GM12878 (cell line): ENCODE data around the gene MMP10. TPM values are rescaled to one million over a fixed set of nuclear protein-coding genes. Genes with fewer than 3 reads are reported as not detected.

ENCODE experiments used
- ATAC-seq: fragments of 200-7000 bp; cut with Tn5 transposase; 3 replicates; pipeline ENCODE4 v1.9.1; 2020; ENCODE audit warnings: mild to moderate bottlenecking, moderate library complexity
- BruUV-seq: library from RNA; stranded (reverse); fragments of 400-500 nt; replicated peaks from 2 replicates; lab custom pipeline; 2021; lab: Mats Ljungman, UMichigan
- CTCF ChIA-PET: fragments of 300-600 bp; sonication (Branson Sonifier 250); formaldehyde crosslinking; extraction: SDS; loops from one replicate; lab custom pipeline; 2021; ENCODE audit warnings: inconsistent platforms; lab: Yijun Ruan, JAX
- POLR2A ChIA-PET: fragments of 350-600 bp; formaldehyde crosslinking; extraction: SDS; loops from one replicate; lab custom pipeline; 2021; ENCODE audit warnings: inconsistent platforms; lab: Charles Lee
- RAD21 ChIA-PET: fragments of 300-600 bp; sonication (Branson Sonifier 250); formaldehyde crosslinking; loops from one replicate; lab custom pipeline; 2023; ENCODE audit warnings: antibody characterized with exemption; ENCODE audit not compliant: unreplicated experiment; lab: Charles Lee
- SMC1A ChIA-PET: fragments of 300-600 bp; sonication (Branson Sonifier 250); formaldehyde crosslinking; loops from one replicate; lab custom pipeline; 2023; ENCODE audit not compliant: unreplicated experiment, uncharacterized antibody; lab: Charles Lee
- DNase-seq: peaks from one replicate; pipeline ENCODE4 v3.0.0-alpha.2; 2011; ENCODE audit warnings: low read depth, low spot score
- FAIRE-seq: peaks from 3 replicates; lab custom pipeline; 2011; peaks lifted over from hg19 to GRCh38; lab: Jason Lieb, UNC
- H2AFZ ChIP-seq: 2 replicates; pipeline ENCODE4 v1.6.0; 2011; ENCODE audit warnings: low read depth, low read length, control low read depth; ENCODE audit not compliant: control insufficient read depth
- H3K27ac ChIP-seq: 2 replicates; pipeline ENCODE4 v1.5.1; 2011; ENCODE audit warnings: control low read depth; ENCODE audit not compliant: control insufficient read depth, insufficient read depth
- H3K27me3 ChIP-seq, 2 experiments: replicated peaks in 1 of 2; 2 replicates each; pipeline versions ENCODE4 v1.6.0 to v1.6.1; 2011; ENCODE audit warnings: low read length in 1 of 2; ENCODE audit not compliant: control insufficient read depth in 2 of 2, insufficient read depth in 2 of 2
- H3K36me3 ChIP-seq, 2 experiments: 2 replicates each; pipeline ENCODE4 v1.5.1; 2011; ENCODE audit warnings: low read length in 1 of 2; ENCODE audit not compliant: control insufficient read depth in 2 of 2, insufficient read depth in 2 of 2
- H3K4me1 ChIP-seq: 2 replicates; pipeline ENCODE4 v1.6.1; 2011; ENCODE audit warnings: mild to moderate bottlenecking, low read length, moderate library complexity, mixed read lengths; ENCODE audit not compliant: control insufficient read depth, insufficient read depth
- H3K4me2 ChIP-seq: 2 replicates; pipeline ENCODE4 v1.6.0; 2011; ENCODE audit warnings: control low read depth; ENCODE audit not compliant: control insufficient read depth, insufficient read depth
- H3K4me3 ChIP-seq: fragments of 200-600 bp; sonication (generic); 2 replicates; pipeline ENCODE4 v1.5.1; 2016
- H3K79me2 ChIP-seq: 2 replicates; pipeline ENCODE4 v1.6.0; 2011; ENCODE audit warnings: low read length; ENCODE audit not compliant: control insufficient read depth, insufficient read depth
- H3K9ac ChIP-seq: 2 replicates; pipeline ENCODE4 v1.8.0; 2011; ENCODE audit warnings: low read length, control low read depth, mixed read lengths; ENCODE audit not compliant: control insufficient read depth, insufficient read depth
- H3K9me3 ChIP-seq: replicated peaks from 3 replicates; pipeline ENCODE4 v1.5.1; 2011; ENCODE audit warnings: mild to moderate bottlenecking, low read length; ENCODE audit not compliant: control insufficient read depth, insufficient read depth
- H4K20me1 ChIP-seq: 2 replicates; pipeline ENCODE4 v1.6.0; 2011; ENCODE audit not compliant: control insufficient read depth, insufficient read depth
- BCL11A ChIP-seq: IDR thresholded peaks from 2 replicates; pipeline ENCODE4 v1.6.1; 2011; ENCODE audit warnings: low read depth, low read length
- HSF1 ChIP-seq: fragments of 150-350 bp; IDR thresholded peaks from 2 replicates; pipeline ENCODE4 v1.6.1; 2014; ENCODE audit warnings: mild to moderate bottlenecking, low read depth, low read length
- RB1 ChIP-seq: fragments of 450-650 bp; formaldehyde crosslinking; IDR thresholded peaks from 2 replicates; pipeline ENCODE4 v1.6.1; 2017; ENCODE audit warnings: mild to moderate bottlenecking, borderline replicate concordance
- SPI1 ChIP-seq: IDR thresholded peaks from 2 replicates; pipeline ENCODE4 v1.6.1; 2011; ENCODE audit warnings: low read depth, mild to moderate bottlenecking, low read length, moderate library complexity, borderline replicate concordance; ENCODE audit not compliant: insufficient read depth
- WGBS: methylation state at CpG from one replicate; pipeline ENCODE4 v1.1.6; 2016; ENCODE audit warnings: low lambda C conversion rate; ENCODE audit not compliant: insufficient replicate concordance, insufficient coverage; ENCODE audit errors: missing lambda C conversion rate; 5-methylcytosine and 5-hydroxymethylcytosine counted together
- in situ Hi-C: fragments of 300-500 bp; cut with MboI; formaldehyde crosslinking; loops from 9 replicates; pipeline ENCODE4 v1.14.3; 2018; ENCODE audit warnings: mixed read lengths
- intact Hi-C: fragments of 100-400 bp; cut with micrococcal nuclease; formaldehyde crosslinking; loops from one replicate; pipeline ENCODE4 v1.14.2; 2022; ENCODE audit not compliant: unreplicated experiment
- polyA plus RNA-seq, 11 experiments: library from polyadenylated mRNA; depleted of rRNA in 4 of 11; unstranded in 6 of 11; stranded (reverse) in 5 of 11; fragments of >200 nt; fragmentation: Nextera tagmentation in 4 of 11; fragmentation: Illumina TruSeq in 1 of 11; extraction: Ambion mirVana in 4 of 11; extraction: Trizol in 1 of 11; gene quantifications; 1 replicate in 1 of 11; 2 replicates in 10 of 11; pipeline versions ENCODE4 v1.2.1 to v1.2.3, GENCODE V29; 2011 to 2016; ENCODE audit warnings: inconsistent platforms in 2 of 11, missing spikeins in 2 of 11, low read depth in 1 of 11
- total RNA-seq, 4 experiments: library from RNA; depleted of rRNA in 3 of 4; stranded (reverse); fragments of >200 nt in 3 of 4; fragmentation: Illumina TruSeq in 1 of 4; extraction: Trizol in 1 of 4; gene quantifications; 2 replicates each; pipeline versions ENCODE4 v1.2.1 to v1.2.3, GENCODE V29; 2013 to 2021

Gene MMP10
- total and polyA plus RNA-seq, 10 of the 15 experiments (the other 5 are each of a cell fraction or from before 2014, with no cell fraction given): not detected

- 3% methylated on average over 2 of the region's 2 CpGs for WGBS
- POLR2A ChIA-PET: no interaction called here
- Histone ChIP-seq H3K4me1 (no peaks in the 10 kb centered on the region), H3K9ac (no peak within 1 kb of the TSS), H3K27me3 (no peaks in the 10 kb centered on the region; a peak in 1 of 4 replicates), H3K27ac (no peak within 1 kb of the TSS), H3K79me2 (no peaks in the 10 kb centered on the region), H3K4me2 (no peak within 1 kb of the TSS), H2AFZ (no peak within 1 kb of the TSS), H3K36me3 (no peaks in the 10 kb centered on the region), H3K9me3 (no peaks in the 10 kb centered on the region), H3K4me3 (no peak within 1 kb of the TSS), H4K20me1 (no peaks in the 10 kb centered on the region)
- in situ Hi-C loops (no loop called here), intact Hi-C loops (no loop called here)
- SMC1A ChIA-PET: interaction anchor here (1.0 kb wide), 1 partner anchor 10 kb away, joined by 3 read pairs; no protein-coding TSS in a partner anchor
- BruUV-seq: no TSS peak
- CTCF ChIA-PET: no interaction called here
- FAIRE-seq: no peak
- TF ChIP-seq BCL11A: no peak
- no peak for TF ChIP-seq RB1
- RAD21 ChIA-PET: no interaction called here
- no peak for ATAC-seq
- DNase-seq: no peak
Observed at GRCh38 chr11:102724904-102725500, 55.4 kb downstream of the MMP10 start, which contains the start of gene MMP8. Gene MMP8, minus strand, starts transcription at chr11:102724954. Its CDS starts 99 bp downstream, at chr11:102724855.

GRCh38 chr11:102722821-102723220 lies 57.6 kb downstream of the MMP10 start:
- FAIRE-seq (no peak), ATAC-seq (no peak)
- RAD21 ChIA-PET: no interaction called here

More at GRCh38 chr11:102722821-102723220, 57.6 kb downstream of the MMP10 start:
- H3K4me2 ChIP-seq: no peak overlapping the region
- no peak overlapping the region for H3K9ac ChIP-seq
- in situ Hi-C loops: no loop called here
- TF ChIP-seq HSF1 (no peak), SPI1 (peak; percentile 60)
- TF ChIP-seq, all 136 proteins: peak for 1
- no peak for DNase-seq
- no peaks in the 10 kb centered on the region for H4K20me1 ChIP-seq
- no peaks in the 10 kb centered on the region for H3K79me2 ChIP-seq
- intact Hi-C loops: no loop called here
- no TSS peak for BruUV-seq
- CTCF ChIA-PET: no interaction called here
- H3K9me3 ChIP-seq: no peaks in the 10 kb centered on the region
- no peak overlapping the region for H3K27ac ChIP-seq
- SMC1A ChIA-PET: no interaction called here
- H3K4me3 ChIP-seq: no peak overlapping the region
- no peaks in the 10 kb centered on the region; a peak in 1 of 4 replicates for H3K27me3 ChIP-seq
- H3K4me1 ChIP-seq: no peaks in the 10 kb centered on the region
- POLR2A ChIA-PET: no interaction called here
- no peaks in the 10 kb centered on the region for H3K36me3 ChIP-seq
- no peak overlapping the region for H2AFZ ChIP-seq

Other genes with a start within 250 kb of the MMP10 start
Only the 7 nearest of the 8 such genes appear.
- gene MMP20, start 155.3 kb downstream of the MMP10 start, total RNA-seq (2014; rRNA removed): 0.05 and 0.11 TPM in 2 replicates
- 0.14 and 0.36 TPM in 2 replicates for gene MMP20, start 155.3 kb downstream of the MMP10 start, total RNA-seq (2014; rRNA removed; fragmentation: Illumina TruSeq; extraction: Trizol)
- 0.13 and 0.18 TPM in 2 replicates for gene MMP20, start 155.3 kb downstream of the MMP10 start, total RNA-seq (2021)
- gene MMP20, start 155.3 kb downstream of the MMP10 start, polyA plus RNA-seq (2011; rRNA removed): 0.57 and 2.6 TPM in 2 replicates
- 0.11 and 0.19 TPM in 2 replicates for gene MMP20, start 155.3 kb downstream of the MMP10 start, polyA plus RNA-seq (2014; fragmentation: Illumina TruSeq; extraction: Trizol)
- gene MMP20, start 155.3 kb downstream of the MMP10 start, polyA plus RNA-seq (2014; fragmentation: Nextera tagmentation; extraction: Ambion mirVana): under 1 TPM; 0.10 to 0.11 TPM
- 0.11 and 0.24 TPM in 2 replicates for gene MMP20, start 155.3 kb downstream of the MMP10 start, polyA plus RNA-seq (2014; rRNA removed)
- gene MMP20, start 155.3 kb downstream of the MMP10 start, polyA plus RNA-seq (2016; fragmentation: Nextera tagmentation; extraction: Ambion mirVana): not detected
- not detected in 2 replicates for gene MMP27, start 74.9 kb downstream of the MMP10 start, total RNA-seq (2014; rRNA removed)
- gene MMP27, start 74.9 kb downstream of the MMP10 start, total RNA-seq (2014; rRNA removed; fragmentation: Illumina TruSeq; extraction: Trizol): not detected in 2 replicates
- not detected in 2 replicates for gene MMP27, start 74.9 kb downstream of the MMP10 start, total RNA-seq (2021)
- not detected in 2 replicates for gene MMP27, start 74.9 kb downstream of the MMP10 start, polyA plus RNA-seq (2011; rRNA removed)
- not detected in 2 replicates for gene MMP27, start 74.9 kb downstream of the MMP10 start, polyA plus RNA-seq (2014; fragmentation: Illumina TruSeq; extraction: Trizol)
- gene MMP27, start 74.9 kb downstream of the MMP10 start, polyA plus RNA-seq (2014; fragmentation: Nextera tagmentation; extraction: Ambion mirVana): not detected
- gene MMP27, start 74.9 kb downstream of the MMP10 start, polyA plus RNA-seq (2014; rRNA removed): not detected in 2 replicates
- not detected for gene MMP27, start 74.9 kb downstream of the MMP10 start, polyA plus RNA-seq (2016; fragmentation: Nextera tagmentation; extraction: Ambion mirVana)
- gene MMP8, start 55.7 kb downstream of the MMP10 start, total RNA-seq (2014; rRNA removed): not detected in 2 replicates
- not detected in 2 replicates for gene MMP8, start 55.7 kb downstream of the MMP10 start, total RNA-seq (2014; rRNA removed; fragmentation: Illumina TruSeq; extraction: Trizol)
- not detected in 2 replicates for gene MMP8, start 55.7 kb downstream of the MMP10 start, total RNA-seq (2021)
- gene MMP8, start 55.7 kb downstream of the MMP10 start, polyA plus RNA-seq (2011; rRNA removed): 0.01 TPM in 1 of 2 replicates, not detected in the other
- gene MMP8, start 55.7 kb downstream of the MMP10 start, polyA plus RNA-seq (2014; fragmentation: Illumina TruSeq; extraction: Trizol): not detected in 2 replicates
- gene MMP8, start 55.7 kb downstream of the MMP10 start, polyA plus RNA-seq (2014; fragmentation: Nextera tagmentation; extraction: Ambion mirVana): not detected
- not detected in 2 replicates for gene MMP8, start 55.7 kb downstream of the MMP10 start, polyA plus RNA-seq (2014; rRNA removed)
- not detected for gene MMP8, start 55.7 kb downstream of the MMP10 start, polyA plus RNA-seq (2016; fragmentation: Nextera tagmentation; extraction: Ambion mirVana)
- gene MMP1, start 17.5 kb upstream of the MMP10 start, total RNA-seq (2014; rRNA removed): not detected in 2 replicates
- not detected in 2 replicates for gene MMP1, start 17.5 kb upstream of the MMP10 start, total RNA-seq (2014; rRNA removed; fragmentation: Illumina TruSeq; extraction: Trizol)
- gene MMP1, start 17.5 kb upstream of the MMP10 start, total RNA-seq (2021): not detected in 2 replicates
- not detected in 2 replicates for gene MMP1, start 17.5 kb upstream of the MMP10 start, polyA plus RNA-seq (2011; rRNA removed)
- gene MMP1, start 17.5 kb upstream of the MMP10 start, polyA plus RNA-seq (2014; fragmentation: Illumina TruSeq; extraction: Trizol): not detected in 2 replicates
- not detected for gene MMP1, start 17.5 kb upstream of the MMP10 start, polyA plus RNA-seq (2014; fragmentation: Nextera tagmentation; extraction: Ambion mirVana)
- gene MMP1, start 17.5 kb upstream of the MMP10 start, polyA plus RNA-seq (2014; rRNA removed): not detected in 2 replicates
- gene MMP1, start 17.5 kb upstream of the MMP10 start, polyA plus RNA-seq (2016; fragmentation: Nextera tagmentation; extraction: Ambion mirVana): not detected
- not detected in 2 replicates for gene MMP3, start 63.0 kb upstream of the MMP10 start, total RNA-seq (2014; rRNA removed)
- gene MMP3, start 63.0 kb upstream of the MMP10 start, total RNA-seq (2014; rRNA removed; fragmentation: Illumina TruSeq; extraction: Trizol): not detected in 2 replicates
- gene MMP3, start 63.0 kb upstream of the MMP10 start, total RNA-seq (2021): not detected in 2 replicates
- gene MMP3, start 63.0 kb upstream of the MMP10 start, polyA plus RNA-seq (2011; rRNA removed): 1.2 and 2.3 TPM in 2 replicates
- gene MMP3, start 63.0 kb upstream of the MMP10 start, polyA plus RNA-seq (2014; fragmentation: Illumina TruSeq; extraction: Trizol): not detected in 2 replicates
- gene MMP3, start 63.0 kb upstream of the MMP10 start, polyA plus RNA-seq (2014; fragmentation: Nextera tagmentation; extraction: Ambion mirVana): under 1 TPM in 1 of 2 experiments, not detected in 1; 0.02 TPM
- not detected in 2 replicates for gene MMP3, start 63.0 kb upstream of the MMP10 start, polyA plus RNA-seq (2014; rRNA removed)
- not detected for gene MMP3, start 63.0 kb upstream of the MMP10 start, polyA plus RNA-seq (2016; fragmentation: Nextera tagmentation; extraction: Ambion mirVana)
- gene MMP12, start 94.4 kb upstream of the MMP10 start, total RNA-seq (2014; rRNA removed): not detected in 2 replicates
- gene MMP12, start 94.4 kb upstream of the MMP10 start, total RNA-seq (2014; rRNA removed; fragmentation: Illumina TruSeq; extraction: Trizol): not detected in 2 replicates
- not detected in 2 replicates for gene MMP12, start 94.4 kb upstream of the MMP10 start, total RNA-seq (2021)
- 0.06 and 0.14 TPM in 2 replicates for gene MMP12, start 94.4 kb upstream of the MMP10 start, polyA plus RNA-seq (2011; rRNA removed)
- not detected in 2 replicates for gene MMP12, start 94.4 kb upstream of the MMP10 start, polyA plus RNA-seq (2014; fragmentation: Illumina TruSeq; extraction: Trizol)
- gene MMP12, start 94.4 kb upstream of the MMP10 start, polyA plus RNA-seq (2014; fragmentation: Nextera tagmentation; extraction: Ambion mirVana): not detected
- not detected in 2 replicates for gene MMP12, start 94.4 kb upstream of the MMP10 start, polyA plus RNA-seq (2014; rRNA removed)
- not detected for gene MMP12, start 94.4 kb upstream of the MMP10 start, polyA plus RNA-seq (2016; fragmentation: Nextera tagmentation; extraction: Ambion mirVana)
- gene MMP13, start 175.1 kb upstream of the MMP10 start, total RNA-seq (2014; rRNA removed): not detected in 2 replicates
- gene MMP13, start 175.1 kb upstream of the MMP10 start, total RNA-seq (2014; rRNA removed; fragmentation: Illumina TruSeq; extraction: Trizol): not detected in 2 replicates
- not detected in 2 replicates for gene MMP13, start 175.1 kb upstream of the MMP10 start, total RNA-seq (2021)
- gene MMP13, start 175.1 kb upstream of the MMP10 start, polyA plus RNA-seq (2011; rRNA removed): 0.05 TPM in 1 of 2 replicates, not detected in the other
- not detected in 2 replicates for gene MMP13, start 175.1 kb upstream of the MMP10 start, polyA plus RNA-seq (2014; fragmentation: Illumina TruSeq; extraction: Trizol)
- gene MMP13, start 175.1 kb upstream of the MMP10 start, polyA plus RNA-seq (2014; fragmentation: Nextera tagmentation; extraction: Ambion mirVana): not detected
- gene MMP13, start 175.1 kb upstream of the MMP10 start, polyA plus RNA-seq (2014; rRNA removed): not detected in 2 replicates
- gene MMP13, start 175.1 kb upstream of the MMP10 start, polyA plus RNA-seq (2016; fragmentation: Nextera tagmentation; extraction: Ambion mirVana): not detected